Kidney epithelial cell (primary cell): ENCODE measurements around the gene AK4. TPM values are rescaled to one million over a fixed set of nuclear protein-coding genes. Genes with fewer than 3 reads are reported as not detected.

Experiments
- DNase-seq: peaks from one replicate; pipeline ENCODE4 v3.0.0-alpha.2; 2010; ENCODE audit warnings: low read depth
- H3K27me3 ChIP-seq: 2 replicates; pipeline ENCODE4 v1.6.0; 2011; ENCODE audit warnings: low read length; ENCODE audit not compliant: control insufficient read depth, insufficient read depth
- H3K36me3 ChIP-seq: 2 replicates; pipeline ENCODE4 v1.5.1; 2011; ENCODE audit warnings: low read length; ENCODE audit not compliant: control insufficient read depth, insufficient read depth
- H3K4me3 ChIP-seq: 2 replicates; pipeline ENCODE4 v1.5.1; 2011; ENCODE audit warnings: low read depth, mild to moderate bottlenecking, control low read depth, low read length
- total RNA-seq: library from RNA; depleted of rRNA; stranded (reverse); fragments of >200 nt; gene quantifications from 2 replicates; pipeline ENCODE4 v1.2.3, GENCODE V29; 2015
- TF ChIP-seq, protein P1 (sequence below): IDR thresholded peaks from 2 replicates; pipeline ENCODE4 v1.5.1; 2011; ENCODE audit warnings: mild to moderate bottlenecking, moderate library complexity, low read length, control low read depth, inconsistent platforms; ENCODE audit not compliant: insufficient read depth, poor library complexity, severe bottlenecking

AK4 gene
- total RNA-seq, 1 donor from 2014 or later, result 25.2 TPM

DNA sequence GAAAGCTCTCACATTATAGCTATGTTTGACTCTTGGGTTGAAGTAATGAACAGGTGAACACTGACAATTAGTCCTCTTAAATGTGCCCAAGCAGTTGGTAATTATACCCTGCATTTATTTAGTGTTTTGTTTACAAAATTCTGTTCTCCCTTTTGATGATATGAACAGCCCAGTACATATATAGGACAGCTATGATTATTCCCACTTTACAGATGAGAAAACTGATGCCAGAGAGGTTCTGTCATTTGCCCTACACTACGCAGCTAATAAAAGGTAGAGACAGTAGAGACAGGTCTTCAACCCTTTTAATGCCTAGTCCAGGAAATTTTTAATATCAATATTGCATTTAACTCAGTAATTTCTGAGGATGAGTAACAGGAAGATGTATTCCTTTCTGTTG, 115.3 kb downstream of the AK4 start:
- Histone ChIP-seq H3K4me3 (no peak overlapping the region), H3K36me3 (no peaks in the 10 kb centered on the region), H3K27me3 (no peaks in the 10 kb centered on the region)
- TF ChIP-seq, protein P1, sequence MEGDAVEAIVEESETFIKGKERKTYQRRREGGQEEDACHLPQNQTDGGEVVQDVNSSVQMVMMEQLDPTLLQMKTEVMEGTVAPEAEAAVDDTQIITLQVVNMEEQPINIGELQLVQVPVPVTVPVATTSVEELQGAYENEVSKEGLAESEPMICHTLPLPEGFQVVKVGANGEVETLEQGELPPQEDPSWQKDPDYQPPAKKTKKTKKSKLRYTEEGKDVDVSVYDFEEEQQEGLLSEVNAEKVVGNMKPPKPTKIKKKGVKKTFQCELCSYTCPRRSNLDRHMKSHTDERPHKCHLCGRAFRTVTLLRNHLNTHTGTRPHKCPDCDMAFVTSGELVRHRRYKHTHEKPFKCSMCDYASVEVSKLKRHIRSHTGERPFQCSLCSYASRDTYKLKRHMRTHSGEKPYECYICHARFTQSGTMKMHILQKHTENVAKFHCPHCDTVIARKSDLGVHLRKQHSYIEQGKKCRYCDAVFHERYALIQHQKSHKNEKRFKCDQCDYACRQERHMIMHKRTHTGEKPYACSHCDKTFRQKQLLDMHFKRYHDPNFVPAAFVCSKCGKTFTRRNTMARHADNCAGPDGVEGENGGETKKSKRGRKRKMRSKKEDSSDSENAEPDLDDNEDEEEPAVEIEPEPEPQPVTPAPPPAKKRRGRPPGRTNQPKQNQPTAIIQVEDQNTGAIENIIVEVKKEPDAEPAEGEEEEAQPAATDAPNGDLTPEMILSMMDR, result no peak
- DNase-seq, result no peak

DNA sequence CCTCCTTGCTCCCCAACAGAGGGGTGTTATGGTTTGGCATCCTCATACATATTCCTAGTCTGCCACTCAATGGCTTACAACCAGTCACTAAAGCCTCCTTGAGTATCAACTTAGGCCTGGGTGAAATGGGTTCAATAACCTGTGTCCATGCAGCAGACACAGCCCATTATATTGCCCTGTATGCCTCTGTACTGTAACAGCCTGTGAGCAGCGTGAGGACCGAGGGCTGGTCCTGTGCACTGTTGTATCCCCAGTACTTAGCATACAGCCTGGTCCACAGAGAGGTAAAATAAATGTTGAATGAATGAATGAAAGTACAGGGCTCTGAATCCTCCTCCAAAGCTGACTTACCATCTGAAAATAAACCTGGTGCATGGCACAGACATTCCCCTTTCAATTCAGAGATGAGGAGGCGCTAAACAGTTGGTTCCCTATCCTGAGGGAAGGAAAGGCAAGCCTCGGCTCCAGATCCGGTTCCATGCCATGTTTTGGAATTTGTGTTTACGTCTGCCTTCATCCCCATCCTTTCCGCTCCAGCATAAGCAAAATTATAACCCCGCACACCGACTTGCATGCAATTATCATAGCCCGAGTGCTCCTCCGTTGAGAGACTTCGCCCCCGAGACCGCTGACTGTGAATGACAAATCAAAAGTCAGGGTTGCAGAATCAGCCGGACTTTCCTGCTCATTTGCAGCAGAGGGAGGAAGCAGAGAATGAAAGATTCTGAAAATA, 116.4 kb downstream of the AK4 start:
- TF ChIP-seq, protein P1, result no peak
- Histone ChIP-seq H3K36me3 (no peaks in the 10 kb centered on the region), H3K4me3 (peak overlapping the region; percentile 2), H3K27me3 (no peaks in the 10 kb centered on the region)
- no peak for DNase-seq

DNA sequence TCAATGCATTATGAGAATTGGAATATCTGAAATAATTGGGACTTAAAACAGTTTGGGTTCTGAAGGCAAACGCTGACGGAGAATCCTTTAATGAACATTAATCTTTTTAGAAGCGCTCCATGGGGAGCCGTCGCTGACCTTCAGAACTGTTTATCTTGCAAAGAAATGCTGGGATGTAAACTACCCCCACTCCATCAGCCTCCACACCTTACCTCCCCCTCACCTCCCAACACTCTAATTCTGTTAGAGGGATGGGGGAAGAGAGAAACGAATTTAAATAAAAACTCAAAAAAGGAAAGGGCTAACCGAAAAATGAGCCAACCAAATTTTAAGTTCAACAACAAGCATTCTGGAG, 117.3 kb downstream of the AK4 start:
- Histone ChIP-seq H3K4me3 (peak overlapping the region; percentile 43), H3K36me3 (no peaks in the 10 kb centered on the region), H3K27me3 (no peaks in the 10 kb centered on the region)
- DNase-seq, result no peak
- TF ChIP-seq, protein P1, result no peak

DNA sequence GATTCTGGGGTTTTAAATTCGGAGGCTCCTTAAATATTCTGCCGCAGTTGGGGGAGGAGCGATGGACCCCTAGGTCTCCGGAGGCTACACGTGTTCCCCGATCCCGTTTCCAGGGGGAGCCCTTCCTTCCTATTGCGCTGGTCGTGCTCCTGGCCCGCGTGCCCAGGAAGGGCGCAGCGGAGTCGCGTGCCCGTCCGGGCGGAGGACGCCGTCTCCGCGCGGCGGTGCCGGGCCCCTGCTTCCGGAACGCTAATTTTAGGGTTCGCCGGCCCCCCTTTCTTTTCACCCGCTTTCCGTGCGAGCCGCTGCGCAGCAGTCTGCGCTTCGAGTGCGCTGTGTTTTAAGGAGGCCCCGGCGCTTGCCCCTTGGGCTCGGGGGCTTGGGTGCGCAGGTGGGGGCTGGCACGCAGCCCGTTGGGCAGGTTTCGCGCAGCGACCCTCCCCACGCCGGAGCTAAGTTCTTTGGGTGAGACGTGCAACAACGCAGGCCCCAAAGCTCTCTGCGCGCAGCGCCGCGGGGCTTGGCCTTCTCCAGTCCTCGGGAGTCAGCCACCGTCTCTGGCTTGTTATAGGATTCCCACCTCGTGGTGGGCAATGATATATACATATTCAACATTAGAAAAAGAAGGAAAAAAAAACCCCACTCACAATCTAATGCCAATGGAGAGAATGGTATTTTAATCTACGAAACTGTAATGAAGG, 117.8 kb downstream of the AK4 start:
- TF ChIP-seq, protein P1, result peak; percentile 39
- Histone ChIP-seq H3K4me3 (peak overlapping the region; percentile 43), H3K36me3 (no peaks in the 10 kb centered on the region), H3K27me3 (no peaks in the 10 kb centered on the region)
- no peak for DNase-seq

DNA sequence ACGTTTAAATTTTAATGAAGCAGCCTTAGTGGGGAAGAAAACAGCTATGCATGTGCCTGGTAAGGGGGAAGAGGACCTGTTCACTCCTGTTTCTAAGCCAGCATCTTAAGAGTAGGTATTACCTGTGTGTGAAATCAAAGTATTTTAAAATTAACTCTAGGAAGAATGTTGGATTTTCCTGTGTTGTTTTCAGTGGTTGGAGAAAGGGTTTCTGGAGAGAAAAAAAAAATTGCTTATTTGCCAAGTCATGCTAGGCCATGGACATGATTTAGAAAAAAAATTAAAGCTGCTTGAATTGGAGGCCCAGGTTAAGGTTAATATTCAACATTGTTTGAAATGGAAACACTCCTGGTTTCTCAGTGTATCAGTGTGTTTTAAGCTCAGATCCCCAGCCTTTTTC, 118.5 kb downstream of the AK4 start:
- TF ChIP-seq, protein P1, result no peak
- no peak for DNase-seq
- Histone ChIP-seq H3K4me3 (no peak overlapping the region), H3K36me3 (no peaks in the 10 kb centered on the region), H3K27me3 (no peaks in the 10 kb centered on the region)
